Measurements from ENCODE around the gene ATP8B4.
"Not testable (repeated sequence)": the region's sequence is repeated elsewhere in the genome, so short reads cannot be mapped to it uniquely, and the experiment has no call there.

ATP8B4 gene, protein sequence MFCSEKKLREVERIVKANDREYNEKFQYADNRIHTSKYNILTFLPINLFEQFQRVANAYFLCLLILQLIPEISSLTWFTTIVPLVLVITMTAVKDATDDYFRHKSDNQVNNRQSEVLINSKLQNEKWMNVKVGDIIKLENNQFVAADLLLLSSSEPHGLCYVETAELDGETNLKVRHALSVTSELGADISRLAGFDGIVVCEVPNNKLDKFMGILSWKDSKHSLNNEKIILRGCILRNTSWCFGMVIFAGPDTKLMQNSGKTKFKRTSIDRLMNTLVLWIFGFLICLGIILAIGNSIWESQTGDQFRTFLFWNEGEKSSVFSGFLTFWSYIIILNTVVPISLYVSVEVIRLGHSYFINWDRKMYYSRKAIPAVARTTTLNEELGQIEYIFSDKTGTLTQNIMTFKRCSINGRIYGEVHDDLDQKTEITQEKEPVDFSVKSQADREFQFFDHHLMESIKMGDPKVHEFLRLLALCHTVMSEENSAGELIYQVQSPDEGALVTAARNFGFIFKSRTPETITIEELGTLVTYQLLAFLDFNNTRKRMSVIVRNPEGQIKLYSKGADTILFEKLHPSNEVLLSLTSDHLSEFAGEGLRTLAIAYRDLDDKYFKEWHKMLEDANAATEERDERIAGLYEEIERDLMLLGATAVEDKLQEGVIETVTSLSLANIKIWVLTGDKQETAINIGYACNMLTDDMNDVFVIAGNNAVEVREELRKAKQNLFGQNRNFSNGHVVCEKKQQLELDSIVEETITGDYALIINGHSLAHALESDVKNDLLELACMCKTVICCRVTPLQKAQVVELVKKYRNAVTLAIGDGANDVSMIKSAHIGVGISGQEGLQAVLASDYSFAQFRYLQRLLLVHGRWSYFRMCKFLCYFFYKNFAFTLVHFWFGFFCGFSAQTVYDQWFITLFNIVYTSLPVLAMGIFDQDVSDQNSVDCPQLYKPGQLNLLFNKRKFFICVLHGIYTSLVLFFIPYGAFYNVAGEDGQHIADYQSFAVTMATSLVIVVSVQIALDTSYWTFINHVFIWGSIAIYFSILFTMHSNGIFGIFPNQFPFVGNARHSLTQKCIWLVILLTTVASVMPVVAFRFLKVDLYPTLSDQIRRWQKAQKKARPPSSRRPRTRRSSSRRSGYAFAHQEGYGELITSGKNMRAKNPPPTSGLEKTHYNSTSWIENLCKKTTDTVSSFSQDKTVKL
- 0 to 0.26 reads per million in 2 experiments for total RNA-seq

DNA sequence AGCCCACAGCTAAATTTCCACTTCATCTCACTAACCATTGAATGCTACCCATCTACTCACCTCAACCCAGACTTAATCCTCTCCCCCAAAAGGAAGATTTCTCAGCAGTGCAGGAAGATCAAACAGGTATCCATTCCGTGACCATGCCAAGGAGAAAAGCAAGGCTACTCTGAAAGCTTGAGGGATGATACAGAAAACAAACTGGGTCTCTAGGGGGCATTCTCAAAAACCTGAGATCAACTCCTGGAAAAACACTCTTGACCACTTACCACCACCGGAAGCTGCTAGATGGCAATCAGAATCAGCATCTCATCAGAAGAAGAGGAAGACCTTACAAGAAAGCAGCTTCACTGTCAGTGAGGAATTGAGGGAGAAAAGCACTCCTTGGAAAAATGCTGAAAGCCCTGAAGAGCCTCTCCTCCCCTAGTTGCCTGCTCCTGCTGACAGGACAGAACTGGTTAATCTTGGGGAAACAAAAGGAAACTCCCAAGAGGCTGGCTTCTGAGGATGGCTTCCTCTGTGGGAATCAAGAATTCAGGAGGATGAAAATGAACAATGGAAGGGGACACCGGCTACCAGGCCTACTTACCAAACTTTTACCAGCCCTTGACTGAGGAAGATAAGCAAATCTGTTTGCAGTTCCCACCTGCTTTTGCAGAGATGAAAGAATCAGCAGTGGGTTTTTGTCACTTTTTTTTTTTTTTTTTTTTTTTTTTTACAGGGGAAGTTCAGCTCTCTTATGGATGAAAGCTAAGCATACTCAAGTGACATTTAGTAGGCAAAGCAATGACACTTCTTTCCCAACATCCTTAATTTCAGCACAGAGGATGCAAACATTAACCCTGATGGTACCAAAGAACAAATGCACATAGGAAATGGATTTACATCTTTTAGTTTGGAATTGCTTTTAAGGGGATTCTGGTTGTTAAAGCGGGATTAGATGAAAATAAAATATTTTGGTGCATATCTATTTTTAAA lies at the start of gene ATP8B4:
Gene ATP8B4, minus strand, starts transcription at position 171 of the 978 bp plus-strand sequence. CDS start 12,267 bp downstream, outside the sequence.
- no peak for DNase-seq (ENCODE audit: low read depth)

DNA sequence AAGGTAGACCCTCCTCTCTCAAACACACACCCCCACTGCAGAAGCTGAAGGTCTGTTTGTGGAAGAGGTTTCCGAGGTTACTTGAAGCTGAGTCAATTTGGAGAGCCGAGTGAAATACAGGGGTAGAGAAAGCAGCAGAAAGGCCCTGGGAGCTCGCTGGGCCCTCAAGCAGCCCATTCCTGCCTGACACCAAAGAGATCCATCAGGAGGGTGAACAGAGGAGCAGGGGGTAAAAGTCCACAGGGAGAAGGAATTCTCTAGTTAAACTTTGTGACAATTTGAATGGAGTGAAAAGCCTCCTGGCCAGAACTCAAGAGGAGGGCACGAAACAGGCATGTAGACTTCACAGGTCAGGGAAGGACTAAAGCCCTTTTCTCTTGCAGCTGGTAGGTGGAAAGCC lies 49.3 kb upstream of the ATP8B4 start:
- no peak for DNase-seq (ENCODE audit: low read depth)

DNA sequence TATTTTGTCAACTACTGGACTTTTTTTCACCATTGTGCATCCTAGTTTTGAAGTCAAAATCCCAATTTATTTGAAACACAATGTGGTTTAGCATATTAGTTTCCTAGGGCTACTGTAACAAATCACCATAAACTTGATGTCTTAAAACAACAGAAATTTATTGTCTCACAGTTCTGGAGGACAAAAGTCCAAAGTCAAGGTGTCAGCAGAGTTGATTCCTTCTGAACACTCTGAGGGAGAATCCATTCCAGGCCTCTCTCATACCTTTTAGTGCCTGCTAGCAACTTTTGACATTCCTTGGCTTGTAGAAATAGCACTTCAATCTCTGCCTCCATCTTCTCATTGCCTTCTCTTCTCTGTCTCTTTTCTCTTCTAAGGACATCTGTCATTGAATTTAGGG lies 48.1 kb upstream of the ATP8B4 start:
- DNase-seq (ENCODE audit: low read depth): no peak

DNA sequence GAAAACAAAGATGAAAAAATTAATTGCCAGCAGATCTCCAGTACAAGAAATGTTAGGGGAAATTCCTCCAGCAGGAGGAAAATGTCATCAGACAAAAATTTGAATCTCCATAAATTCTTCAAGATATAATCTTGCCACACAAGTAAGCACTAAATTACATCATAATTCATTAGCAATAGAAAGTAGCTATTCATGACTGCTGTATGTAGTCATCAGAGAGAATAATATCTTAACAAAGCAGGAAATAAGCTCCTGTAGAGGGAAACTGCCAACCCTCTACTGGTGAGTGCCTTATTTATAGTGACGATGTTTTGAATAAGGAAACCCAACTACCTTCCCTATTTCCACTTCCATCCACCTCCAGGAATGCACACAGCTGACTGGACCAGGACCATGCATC lies 47.2 kb upstream of the ATP8B4 start:
- DNase-seq (ENCODE audit: low read depth): no peak

DNA sequence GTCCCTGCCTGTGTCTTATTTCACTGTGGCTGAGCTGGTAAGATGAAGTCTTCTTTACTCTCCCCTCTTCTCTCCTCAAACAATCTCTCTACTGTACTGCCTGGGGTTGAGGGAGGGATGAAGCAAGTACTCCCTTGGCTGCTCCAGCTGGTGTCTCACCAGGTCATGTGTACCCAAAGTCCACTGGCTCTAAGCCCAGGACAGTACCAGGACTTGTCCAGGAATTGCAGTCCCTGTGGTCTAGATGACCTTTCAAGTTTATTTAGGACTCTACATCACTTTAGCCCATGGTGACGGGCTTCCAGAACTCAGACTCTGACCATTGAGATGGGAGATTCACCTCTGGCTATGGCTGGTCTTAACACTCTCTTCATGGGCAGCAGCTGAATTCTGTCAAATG lies 45.4 kb upstream of the ATP8B4 start:
- no peak for DNase-seq (ENCODE audit: low read depth)

DNA sequence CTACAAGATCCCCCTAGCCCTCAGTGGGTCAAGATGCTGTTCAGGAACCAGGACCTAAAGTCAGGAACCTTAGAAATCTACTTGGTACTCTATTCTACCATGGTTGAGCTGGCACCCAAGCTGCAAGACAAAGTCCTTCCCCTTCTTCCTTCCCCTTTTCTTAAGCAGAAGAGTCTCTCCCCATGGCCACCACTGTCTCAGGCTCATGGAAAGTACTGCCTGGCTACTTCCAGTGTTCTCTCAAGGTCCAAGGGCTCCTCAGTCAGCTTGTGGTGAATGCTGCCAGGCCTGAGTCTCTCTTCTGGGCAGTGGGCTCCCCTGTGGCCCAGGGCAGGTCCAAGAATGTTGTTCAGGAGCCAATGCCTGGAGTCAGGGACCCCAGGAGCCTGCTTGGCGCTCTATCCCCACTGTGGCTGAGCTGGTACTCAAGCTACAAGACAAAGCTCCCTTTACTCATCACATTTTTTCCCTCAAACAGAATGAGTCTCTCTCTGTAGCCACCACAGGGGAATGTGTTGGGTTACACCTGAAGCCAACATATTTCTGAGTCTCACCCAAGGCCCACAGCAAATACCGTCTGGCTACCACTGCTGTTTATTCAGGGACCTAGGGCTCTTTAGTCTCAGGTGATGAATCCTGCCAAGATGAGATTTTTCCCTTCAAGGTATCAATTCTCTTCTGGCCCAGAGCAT lies 44.8 kb upstream of the ATP8B4 start:
- no peak for DNase-seq (ENCODE audit: low read depth)

DNA sequence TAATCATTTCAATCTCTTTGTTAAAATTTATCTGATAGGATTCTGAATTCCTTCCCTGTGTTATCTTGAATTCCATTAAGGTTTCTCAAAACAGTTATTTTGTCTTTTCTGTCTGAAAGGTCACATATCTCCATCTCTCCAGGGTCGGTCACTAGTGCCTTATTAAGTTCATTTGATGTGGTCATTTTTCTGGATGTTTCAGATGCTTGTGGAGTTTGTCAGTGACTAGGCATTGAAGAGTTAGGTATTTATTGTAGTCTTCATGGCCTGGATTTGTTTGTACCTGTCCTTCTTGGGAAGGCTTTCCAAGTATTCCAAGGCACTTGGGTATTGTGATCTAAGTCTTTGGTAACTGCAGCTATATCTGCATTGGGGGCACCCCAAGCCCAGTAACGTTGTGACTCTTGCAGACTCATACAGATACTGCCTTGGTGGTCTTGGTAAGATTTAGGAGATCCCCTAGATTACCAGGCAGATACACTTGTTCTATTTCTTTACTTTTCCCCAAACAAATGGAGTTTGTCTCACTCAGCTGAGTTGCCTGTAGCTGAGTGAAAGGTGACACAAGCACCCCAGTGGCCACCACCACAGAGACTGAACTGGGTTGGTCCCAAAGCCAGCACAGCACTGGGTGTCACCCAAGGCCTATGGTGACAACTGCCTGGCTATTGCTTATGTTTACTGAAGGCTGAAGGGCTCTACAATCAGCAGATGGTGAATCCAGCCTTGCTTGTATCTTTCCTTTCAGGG lies 44.1 kb upstream of the ATP8B4 start:
- no peak for DNase-seq (ENCODE audit: low read depth)

DNA sequence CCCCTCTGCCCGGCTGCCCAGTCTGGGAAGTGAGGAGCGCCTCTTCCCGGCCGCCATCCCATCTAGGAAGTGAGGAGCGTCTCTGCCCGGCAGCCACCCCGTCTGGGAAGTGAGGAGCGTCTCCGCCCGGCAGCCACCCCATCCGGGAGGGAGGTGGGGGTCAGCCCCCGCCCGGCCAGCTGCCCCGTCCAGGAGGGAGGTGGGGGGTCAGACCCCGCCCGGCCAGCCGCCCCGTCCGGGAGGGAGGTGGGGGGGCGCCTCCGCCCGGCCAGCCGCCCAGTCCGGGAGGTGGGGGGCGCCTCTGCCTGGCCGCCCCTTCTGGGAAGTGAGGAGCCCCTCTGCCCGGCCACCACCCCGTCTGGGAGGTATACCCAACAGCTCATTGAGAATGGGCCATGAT lies 39.2 kb upstream of the ATP8B4 start:
- DNase-seq (ENCODE audit: low read depth): not testable (repeated sequence)

DNA sequence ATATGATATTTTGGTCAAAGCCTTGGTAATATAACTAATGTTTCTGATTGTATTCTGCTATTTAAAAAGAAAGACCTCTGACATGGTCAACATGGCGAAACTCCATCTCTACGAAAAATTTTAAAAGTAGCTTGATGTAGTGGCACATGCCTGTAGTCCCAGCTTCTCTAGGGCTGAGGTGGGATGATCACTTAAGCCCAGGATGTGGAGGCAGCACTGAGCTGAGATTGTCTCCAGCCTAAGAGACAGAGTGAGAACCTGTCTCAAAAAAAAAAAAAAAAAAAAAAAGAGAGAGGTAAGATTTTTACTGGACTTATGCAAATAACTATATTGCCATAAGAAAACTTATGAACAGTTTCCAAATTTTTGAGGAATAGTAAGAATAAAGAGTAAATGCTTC lies 32.4 kb upstream of the ATP8B4 start:
- no peak for DNase-seq (ENCODE audit: low read depth)

DNA sequence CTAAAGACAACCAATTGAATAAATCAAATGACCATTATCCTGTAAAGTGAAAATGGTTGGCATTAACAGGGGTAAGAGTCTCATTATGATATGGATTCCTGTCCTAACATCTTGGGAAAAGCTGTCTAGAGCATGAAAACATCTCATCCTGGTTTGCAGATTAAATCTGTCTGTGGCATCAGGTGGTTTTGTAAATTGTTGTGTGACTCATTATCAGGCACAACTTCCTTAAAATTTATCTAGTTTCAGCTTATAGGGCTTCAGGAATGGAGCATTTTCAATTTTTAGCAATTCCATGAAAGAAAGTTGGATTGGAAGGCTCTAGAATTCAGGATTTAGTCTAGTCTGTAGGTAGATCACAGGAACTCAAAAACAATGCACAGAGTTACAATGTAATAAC lies 31.8 kb upstream of the ATP8B4 start:
- no peak for DNase-seq (ENCODE audit: low read depth)

DNA sequence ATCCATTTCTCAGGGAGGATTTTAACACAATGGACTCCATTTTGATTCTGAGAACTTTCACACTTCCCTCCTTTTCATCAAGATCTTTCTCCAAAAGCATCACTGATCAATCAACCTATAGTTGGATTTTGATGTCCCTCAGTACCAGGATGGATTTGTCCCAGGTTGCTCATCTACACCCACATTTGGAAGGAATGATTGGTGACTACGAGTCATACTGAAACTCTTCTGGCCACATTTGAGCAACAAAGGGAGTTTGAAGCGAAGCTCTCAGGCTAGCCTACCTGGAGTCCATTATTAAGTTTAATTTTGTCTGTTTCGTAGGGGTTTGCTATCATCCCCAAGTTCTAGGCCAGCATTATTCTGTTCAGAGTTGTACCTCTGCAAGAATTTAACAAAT lies 31.3 kb upstream of the ATP8B4 start:
- DNase-seq (ENCODE audit: low read depth): no peak

DNA sequence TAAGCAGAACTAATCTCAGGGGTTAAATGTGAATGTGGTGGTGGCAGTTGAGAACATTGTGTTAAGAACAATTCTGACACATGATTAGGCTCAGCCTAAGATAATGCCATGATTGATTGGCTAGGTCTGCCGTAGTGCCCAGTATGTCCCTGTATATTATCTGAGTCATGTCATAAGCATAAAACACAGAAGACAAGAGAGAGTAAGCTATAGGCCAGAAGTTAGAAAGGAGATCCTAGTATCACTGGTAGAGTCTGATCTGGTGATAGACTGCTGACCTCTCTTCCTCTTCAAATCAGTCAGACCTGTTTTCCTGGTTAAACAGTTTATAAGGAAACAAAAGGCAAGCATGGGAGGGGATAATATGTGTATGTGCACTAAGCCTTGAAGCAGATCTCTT lies 30.1 kb upstream of the ATP8B4 start:
- no peak for DNase-seq (ENCODE audit: low read depth)

DNA sequence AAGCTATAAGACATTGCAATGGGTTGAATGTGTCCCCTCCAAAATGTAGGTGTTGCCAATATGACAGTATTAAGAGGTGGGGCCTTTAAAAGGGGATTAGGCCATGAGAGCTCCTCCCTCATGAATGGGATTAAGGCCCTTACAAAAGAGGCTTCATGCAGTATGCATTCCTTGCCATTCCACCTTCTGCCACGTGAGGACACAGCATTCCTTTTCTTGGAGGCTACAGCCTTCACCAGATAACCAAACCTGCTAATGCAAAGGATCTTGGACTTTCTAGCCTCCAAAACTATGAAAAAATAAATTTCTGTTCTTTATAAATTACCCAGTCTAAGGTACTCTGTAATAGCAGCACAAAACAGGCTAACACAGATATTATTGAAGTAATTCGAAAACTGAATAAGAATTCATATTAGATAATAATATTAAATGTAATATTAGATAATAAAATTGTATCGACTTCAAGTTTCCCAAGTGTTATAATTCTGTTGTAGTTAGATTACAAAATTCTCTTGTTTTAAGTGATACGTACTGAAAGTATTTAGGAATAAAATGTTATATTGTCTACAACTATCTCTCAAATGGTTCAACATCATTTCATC lies 29.4 kb upstream of the ATP8B4 start:
- no peak for DNase-seq (ENCODE audit: low read depth)

DNA sequence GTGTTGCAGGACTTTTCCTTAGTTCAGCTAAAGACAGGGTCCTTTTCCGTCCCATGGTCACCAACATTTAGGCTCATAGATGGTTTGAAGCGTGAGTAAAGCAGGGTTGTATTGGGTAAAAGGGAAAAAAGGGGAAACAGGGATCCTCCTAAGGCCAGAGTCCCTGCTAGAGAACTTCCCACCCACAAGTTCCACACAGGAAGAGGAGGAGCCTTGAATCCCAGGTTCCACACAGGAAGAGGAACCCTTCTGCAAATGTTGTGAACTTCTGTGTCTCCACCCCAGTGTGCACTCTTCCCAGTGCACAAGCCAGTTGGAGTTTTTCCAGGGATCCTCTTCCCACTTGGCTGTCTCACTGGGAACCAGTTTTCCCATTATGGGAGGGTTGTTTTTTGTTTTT lies 27.6 kb upstream of the ATP8B4 start:
- no peak for DNase-seq (ENCODE audit: low read depth)

DNA sequence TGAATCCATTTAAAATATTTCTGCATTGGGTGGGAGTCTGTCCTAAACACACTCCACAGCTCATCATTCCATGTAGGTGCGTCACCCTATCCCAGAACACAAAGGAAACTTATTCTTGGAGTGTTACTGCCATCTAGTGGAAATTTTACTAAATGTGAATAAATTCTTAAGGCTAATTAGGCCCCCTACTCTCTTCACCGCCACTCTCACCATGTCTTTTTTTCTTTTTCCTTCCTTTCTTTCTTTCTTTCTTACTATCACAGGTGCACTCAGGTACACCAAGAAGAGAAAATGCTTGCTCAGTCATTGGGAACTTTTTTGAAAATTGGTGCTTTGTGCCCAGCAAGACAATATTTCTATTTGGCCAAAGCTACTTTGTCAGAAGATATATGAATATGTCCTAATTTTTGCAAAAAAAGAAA lies 26.4 kb upstream of the ATP8B4 start:
- no peak for DNase-seq (ENCODE audit: low read depth)

DNA sequence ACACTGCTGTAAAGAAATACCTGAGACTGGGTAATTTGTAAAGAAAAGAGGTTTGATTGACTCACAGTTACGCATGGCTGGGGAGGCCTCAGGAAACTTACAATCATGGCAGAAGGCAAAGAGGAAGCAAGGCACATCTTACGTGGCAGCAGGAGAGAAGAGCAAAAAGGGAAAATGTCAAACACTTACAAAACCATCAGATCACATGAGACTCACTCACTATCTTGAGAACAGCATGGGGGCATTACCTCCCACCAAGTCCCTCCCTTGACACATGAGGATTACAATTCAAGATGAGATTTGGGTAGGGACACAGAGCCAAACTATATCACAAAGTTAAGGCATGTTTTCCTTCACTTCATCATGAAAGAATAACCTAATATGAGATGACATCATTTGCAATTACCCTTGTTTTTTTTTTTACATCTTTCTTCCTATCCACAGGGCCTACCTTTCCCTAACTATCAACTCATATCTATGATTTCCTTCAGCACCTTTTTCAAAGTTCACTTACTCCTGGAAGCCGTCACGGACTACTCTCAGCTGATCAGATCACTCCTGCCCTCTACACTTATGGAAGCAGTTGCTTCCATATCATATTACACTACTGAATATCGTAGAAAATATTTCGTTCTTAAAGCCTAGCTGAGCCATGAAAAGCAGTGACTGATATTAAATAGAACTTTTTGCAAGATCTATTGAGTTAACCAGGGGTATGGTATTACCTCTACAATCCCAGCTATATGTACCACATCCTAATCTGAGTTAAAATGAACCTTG lies 25.5 kb upstream of the ATP8B4 start:
- no peak for DNase-seq (ENCODE audit: low read depth)

DNA sequence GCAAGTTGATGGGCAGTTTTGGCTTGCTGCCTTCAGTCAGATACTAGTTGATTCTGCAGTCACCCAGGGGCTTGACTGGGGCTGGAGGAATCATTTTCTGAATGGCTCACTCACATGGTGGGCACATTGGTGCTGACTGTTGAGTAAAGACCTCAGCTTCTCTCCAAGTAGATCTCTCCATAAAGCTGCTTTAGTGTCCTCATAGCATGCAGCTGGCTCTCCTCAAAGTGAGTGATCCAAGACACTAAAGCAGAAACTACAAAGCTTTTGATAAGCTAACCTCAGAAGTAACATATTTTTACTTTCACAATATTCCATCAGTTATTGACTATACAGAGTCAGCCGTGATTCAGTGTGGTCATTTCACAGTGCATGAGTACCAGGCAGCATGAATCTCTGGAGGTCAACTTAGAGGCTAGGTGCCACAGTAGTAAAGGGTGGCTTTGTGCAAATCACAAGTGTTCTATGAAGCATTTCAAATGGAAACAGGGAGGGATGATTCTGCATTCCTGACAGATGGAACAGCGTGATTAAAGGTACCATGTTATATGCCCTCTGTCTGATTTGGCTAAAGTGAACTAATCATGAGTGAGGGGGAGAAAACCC lies 24.3 kb upstream of the ATP8B4 start:
- DNase-seq (ENCODE audit: low read depth): no peak

DNA sequence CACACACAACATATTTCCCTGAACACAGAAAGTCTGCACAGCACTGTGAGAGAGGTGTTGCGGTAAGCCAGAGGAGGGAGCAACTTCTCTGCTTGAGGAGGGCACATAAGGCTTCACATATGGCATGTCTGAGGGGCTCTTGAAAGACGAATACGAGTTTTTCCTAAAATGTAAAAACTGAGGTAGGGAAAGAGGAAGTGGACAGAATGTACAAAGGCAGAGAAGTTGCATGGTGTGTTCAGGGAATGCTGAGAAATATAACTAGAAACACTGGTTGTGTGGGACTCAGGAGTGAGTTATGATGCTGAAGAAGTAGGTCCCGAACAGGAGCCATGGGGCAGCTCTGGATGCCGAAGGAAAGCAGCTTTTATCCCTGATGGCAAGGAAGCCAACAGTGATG lies 22.8 kb upstream of the ATP8B4 start:
- no peak for DNase-seq (ENCODE audit: low read depth)
